Sigmoid colon (tissue), 4 donors: ENCODE measurements around the gene TRMT2A.

Experiments used
- EP300 ChIP-seq, 4 donors: sonication (generic); formaldehyde crosslinking; IDR thresholded peaks; one replicate each; pipeline ENCODE4 v1.6.1; 2017; ENCODE audit warnings: antibody characterized with exemption in 4 of 4
- POLR2A ChIP-seq, 2 donors: fragments of 450-650 bp; IDR thresholded peaks; one replicate each; pipeline ENCODE4 v1.6.1; 2016; ENCODE audit warnings: antibody characterized with exemption in 2 of 2, mild to moderate bottlenecking in 2 of 2, moderate library complexity in 2 of 2
- POLR2AphosphoS5 ChIP-seq, 4 donors: sonication (generic); formaldehyde crosslinking; IDR thresholded peaks; one replicate each; pipeline ENCODE4 v1.6.1; 2017; ENCODE audit warnings: antibody characterized with exemption in 4 of 4
- TF ChIP-seq, protein P1 (sequence below), 4 experiments: fragments of 450-650 bp in 3 of 4; fragments of 200-600 bp in 1 of 4; IDR thresholded peaks; one replicate each; pipeline ENCODE4 v1.5.1; 2016 to 2019; ENCODE audit warnings: antibody characterized with exemption in 4 of 4, mild to moderate bottlenecking in 3 of 4, moderate library complexity in 2 of 4

DNA sequence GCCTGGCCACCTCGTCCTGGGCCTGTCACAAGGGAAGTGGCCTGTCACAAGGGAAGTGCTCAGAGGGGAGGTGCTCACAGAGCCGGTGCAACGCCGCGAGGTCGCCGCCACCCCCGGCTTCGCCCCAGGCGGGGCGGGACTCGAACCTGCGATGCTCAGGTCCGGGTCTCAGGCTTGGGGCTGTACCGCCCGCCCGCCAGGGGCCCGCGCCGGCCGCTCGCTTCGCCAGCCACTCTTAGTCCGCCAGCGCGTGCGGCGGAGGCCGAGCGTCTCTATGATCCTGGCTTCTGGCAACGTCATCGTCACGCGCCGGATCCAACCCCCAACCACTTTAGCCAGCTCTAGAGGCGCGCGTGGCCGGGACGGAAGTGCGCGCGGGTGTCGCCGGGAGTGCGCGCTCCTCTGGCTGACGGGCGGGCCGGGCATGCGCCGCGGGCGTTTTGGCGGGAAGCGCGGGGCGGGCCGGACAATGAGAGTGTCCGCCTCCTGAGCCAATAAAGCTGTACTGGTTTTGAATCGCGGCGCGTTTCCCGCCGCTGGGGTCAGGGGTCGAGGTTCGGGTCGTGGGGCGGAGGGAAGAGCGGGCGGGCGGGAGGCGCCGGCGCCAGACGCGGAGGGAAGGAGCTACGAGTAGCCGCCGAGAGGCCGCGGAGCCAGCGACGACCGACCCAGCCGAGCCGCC lies at the start of gene TRMT2A:
- TF ChIP-seq, protein P1, sequence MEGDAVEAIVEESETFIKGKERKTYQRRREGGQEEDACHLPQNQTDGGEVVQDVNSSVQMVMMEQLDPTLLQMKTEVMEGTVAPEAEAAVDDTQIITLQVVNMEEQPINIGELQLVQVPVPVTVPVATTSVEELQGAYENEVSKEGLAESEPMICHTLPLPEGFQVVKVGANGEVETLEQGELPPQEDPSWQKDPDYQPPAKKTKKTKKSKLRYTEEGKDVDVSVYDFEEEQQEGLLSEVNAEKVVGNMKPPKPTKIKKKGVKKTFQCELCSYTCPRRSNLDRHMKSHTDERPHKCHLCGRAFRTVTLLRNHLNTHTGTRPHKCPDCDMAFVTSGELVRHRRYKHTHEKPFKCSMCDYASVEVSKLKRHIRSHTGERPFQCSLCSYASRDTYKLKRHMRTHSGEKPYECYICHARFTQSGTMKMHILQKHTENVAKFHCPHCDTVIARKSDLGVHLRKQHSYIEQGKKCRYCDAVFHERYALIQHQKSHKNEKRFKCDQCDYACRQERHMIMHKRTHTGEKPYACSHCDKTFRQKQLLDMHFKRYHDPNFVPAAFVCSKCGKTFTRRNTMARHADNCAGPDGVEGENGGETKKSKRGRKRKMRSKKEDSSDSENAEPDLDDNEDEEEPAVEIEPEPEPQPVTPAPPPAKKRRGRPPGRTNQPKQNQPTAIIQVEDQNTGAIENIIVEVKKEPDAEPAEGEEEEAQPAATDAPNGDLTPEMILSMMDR (IDR thresholded peaks at IDR 0.05): no peak
- peak in 1 of 2 donors; percentile 36 for TF ChIP-seq POLR2A (IDR thresholded peaks at IDR 0.05)
- TF ChIP-seq EP300 (IDR thresholded peaks at IDR 0.05): peak in 1 of 4 donors; percentile 47
- peak; percentile 41 to 79 (median 72) for TF ChIP-seq POLR2AphosphoS5 (IDR thresholded peaks at IDR 0.05)
